Panc1 (cell line): ENCODE measurements around the gene ERN1. TPM values are rescaled to one million over a fixed set of nuclear protein-coding genes. Genes with fewer than 3 reads are reported as not detected.

Experiments used
- ATAC-seq: fragments of 200-7000 bp; cut with Tn5 transposase; 2 replicates; pipeline ENCODE4 v1.9.1; 2020; ENCODE audit warnings: mild to moderate bottlenecking, moderate library complexity
- BruUV-seq: library from RNA; stranded (reverse); fragments of 400-500 nt; replicated peaks from 2 replicates; lab custom pipeline; 2021; lab: Mats Ljungman, UMichigan
- CTCF ChIA-PET: fragments of 300-600 bp; sonication (Branson Sonifier 250); formaldehyde crosslinking; loops from one replicate; lab custom pipeline; 2022; ENCODE audit warnings: antibody characterized with exemption; lab: Charles Lee
- POLR2A ChIA-PET: fragments of 300-600 bp; sonication (Branson Sonifier 250); formaldehyde crosslinking; loops from one replicate; lab custom pipeline; 2022; ENCODE audit warnings: antibody characterized with exemption; lab: Charles Lee
- DNase-seq: peaks from one replicate; pipeline ENCODE4 v3.0.0-alpha.2; 2010; ENCODE audit warnings: low read depth, low spot score
- H3K27ac ChIP-seq: 2 replicates; pipeline ENCODE4 v1.5.1; 2011; ENCODE audit warnings: mild to moderate bottlenecking, low read length, inconsistent platforms
- H3K27me3 ChIP-seq: fragments of 200-500 bp; sonication (Bioruptor generic); 2 replicates; pipeline ENCODE4 v1.6.0; 2014; ENCODE audit warnings: low read length, inconsistent platforms; ENCODE audit not compliant: control insufficient read depth, insufficient read depth
- H3K36me3 ChIP-seq: fragments of 200-500 bp; sonication (Bioruptor generic); 2 replicates; pipeline ENCODE4 v1.5.1; 2014; ENCODE audit warnings: inconsistent platforms, mild to moderate bottlenecking, low read length, moderate library complexity; ENCODE audit not compliant: control insufficient read depth, insufficient read depth
- H3K4me1 ChIP-seq: 2 replicates; pipeline ENCODE4 v1.5.1; 2011; ENCODE audit warnings: inconsistent platforms, mild to moderate bottlenecking, low read length, moderate library complexity; ENCODE audit not compliant: control insufficient read depth, insufficient read depth
- H3K4me3 ChIP-seq, 2 experiments: 2 replicates each; pipeline ENCODE4 v1.5.1; 2011 to 2012; ENCODE audit warnings: low read depth in 2 of 2, low read length in 2 of 2, mild to moderate bottlenecking in 2 of 2, inconsistent platforms in 1 of 2, moderate library complexity in 1 of 2
- H3K9me3 ChIP-seq: fragments of 200-500 bp; sonication (Bioruptor generic); 2 replicates; pipeline ENCODE4 v1.5.1; 2014; ENCODE audit warnings: low read depth, mild to moderate bottlenecking, inconsistent platforms, low read length, moderate library complexity; ENCODE audit not compliant: control insufficient read depth, insufficient read depth
- CTCF ChIP-seq: fragments of 450-650 bp; IDR thresholded peaks from 2 replicates; pipeline ENCODE4 v1.5.1; 2017; ENCODE audit warnings: mild to moderate bottlenecking
- POLR2AphosphoS5 ChIP-seq: IDR thresholded peaks from 2 replicates; pipeline ENCODE4 v1.6.1; 2012; ENCODE audit warnings: mild to moderate bottlenecking, low read depth, low read length, moderate library complexity
- REST ChIP-seq, 2 experiments: IDR thresholded peaks; 2 replicates each; pipeline ENCODE4 v1.6.1; 2011 to 2012; ENCODE audit warnings: low read depth in 2 of 2, control low read depth in 1 of 2, low read length in 1 of 2, mild to moderate bottlenecking in 1 of 2, moderate library complexity in 1 of 2; ENCODE audit not compliant: insufficient read depth in 1 of 2
- SIN3A ChIP-seq: IDR thresholded peaks from 2 replicates; pipeline ENCODE4 v1.6.1; 2012; ENCODE audit warnings: low read depth, mild to moderate bottlenecking, low read length, moderate library complexity, borderline replicate concordance; ENCODE audit not compliant: insufficient read depth
- TCF7L2 ChIP-seq: IDR thresholded peaks from 2 replicates; pipeline ENCODE4 v1.6.1; 2011; ENCODE audit warnings: mild to moderate bottlenecking, low read depth, low read length, inconsistent platforms
- in situ Hi-C: cut with HindIII; loops from 2 replicates; pipeline ENCODE4 v1.10.0; 2016; ENCODE audit warnings: low sequenced_read_pairs, low pct_unique_long_range_greater_than_20kb
- intact Hi-C: fragments of 100-400 bp; cut with micrococcal nuclease; formaldehyde crosslinking; loops from one replicate; pipeline ENCODE4 v1.10.0; 2022; ENCODE audit not compliant: unreplicated experiment
- total RNA-seq: library from RNA; stranded (reverse); gene quantifications from one replicate; pipeline ENCODE4 v1.2.1, GENCODE V29; 2021; ENCODE audit not compliant: unreplicated experiment

ERN1 gene
- total RNA-seq, 1 experiment from 2014 or later, result 12.1 TPM

- Histone ChIP-seq H3K4me3 (no peak overlapping the region), H3K27ac (no peak overlapping the region), H3K36me3 (no peaks in the 10 kb centered on the region), H3K27me3 (no peaks in the 10 kb centered on the region), H3K9me3 (no peaks in the 10 kb centered on the region), H3K4me1 (peaks cover 9% of the 10 kb centered on the region; the same call in 1 of the 2 replicates)
- DNase-seq (no peak), ATAC-seq (no peak)
- ChIA-PET CTCF (no interaction called here), POLR2A (no interaction called here)
- no TSS peak for BruUV-seq
- intact Hi-C loops (no loop called here), in situ Hi-C loops (no loop called here)
- no peak for TF ChIP-seq SIN3A
These were observed 22.3 kb downstream of the ERN1 start for GRCh38 chr17:64107500-64108236.

GRCh38 chr17:64106918-64107317, 23.0 kb downstream of the ERN1 start:
- Histone ChIP-seq H3K27ac (no peak overlapping the region), H3K4me1 (peaks cover 9% of the 10 kb centered on the region; the same call in 1 of the 2 replicates), H3K9me3 (no peaks in the 10 kb centered on the region), H3K27me3 (no peaks in the 10 kb centered on the region), H3K4me3 (no peak overlapping the region), H3K36me3 (no peaks in the 10 kb centered on the region)
- no peak for DNase-seq
- POLR2A ChIA-PET, result no interaction called here
- in situ Hi-C loops (no loop called here), intact Hi-C loops (no loop called here)
- ATAC-seq, result no peak
- CTCF ChIA-PET, result no interaction called here
- TF ChIP-seq POLR2AphosphoS5 (no peak), TCF7L2 (no peak), CTCF (no peak), REST (IDR thresholded peaks at IDR 0.05; ENCODE audit: insufficient read depth in 1 of 2, low read depth in 2 of 2, low read length in 1 of 2) (no peak), SIN3A (no peak)
- no TSS peak for BruUV-seq
